Parathyroid adenoma (tissue), 2 donors: Measurements from ENCODE around the gene CREB3.

Source experiments
- H2AFZ ChIP-seq: fragments of 300-600 bp; sonication (generic); one replicate; pipeline ENCODE4 v1.7.0; 2017; ENCODE audit warnings: antibody characterized with exemption, mild to moderate bottlenecking
- H3K27ac ChIP-seq: fragments of 300-600 bp; sonication (generic); one replicate; pipeline ENCODE4 v1.7.0; 2017
- H3K27me3 ChIP-seq: fragments of 300-600 bp; sonication (generic); one replicate; pipeline ENCODE4 v1.7.0; 2017; ENCODE audit warnings: low read length; ENCODE audit not compliant: control insufficient read depth, insufficient read depth
- H3K36me3 ChIP-seq: fragments of 300-600 bp; sonication (generic); one replicate; pipeline ENCODE4 v1.7.0; 2017; ENCODE audit warnings: low read length; ENCODE audit not compliant: control insufficient read depth, insufficient read depth
- H3K4me1 ChIP-seq: fragments of 300-600 bp; sonication (generic); one replicate; pipeline ENCODE4 v1.7.0; 2017; ENCODE audit warnings: control low read depth
- H3K4me2 ChIP-seq: fragments of 300-600 bp; sonication (generic); one replicate; pipeline ENCODE4 v1.7.0; 2017; ENCODE audit warnings: low read length
- H3K4me3 ChIP-seq: fragments of 300-600 bp; sonication (generic); one replicate; pipeline ENCODE4 v1.7.0; 2017; ENCODE audit warnings: low read depth, low read length
- H3K79me2 ChIP-seq: fragments of 300-600 bp; sonication (generic); one replicate; pipeline ENCODE4 v1.7.0; 2017; ENCODE audit warnings: control low read depth
- H3K9ac ChIP-seq: fragments of 300-600 bp; sonication (generic); one replicate; pipeline ENCODE4 v1.7.0; 2017; ENCODE audit warnings: mild to moderate bottlenecking
- H3K9me3 ChIP-seq: fragments of 300-600 bp; sonication (generic); one replicate; pipeline ENCODE4 v1.7.0; 2017; ENCODE audit warnings: low read length; ENCODE audit not compliant: control insufficient read depth
- CTCF ChIP-seq: fragments of 300-600 bp; sonication (generic); IDR thresholded peaks from one replicate; pipeline ENCODE4 v1.7.0; 2017; ENCODE audit warnings: antibody characterized with exemption, mild to moderate bottlenecking
- donor health status: primary hyperparathyroidism.

The CREB3 gene

GRCh38 chr9:35714579-35715252, 17.8 kb upstream of the CREB3 start:
- no peak overlapping the region for H3K27ac ChIP-seq
- peaks cover 5% of the 10 kb centered on the region for H3K4me1 ChIP-seq
- no peak overlapping the region for H3K4me2 ChIP-seq
- H3K9me3 ChIP-seq = no peaks in the 10 kb centered on the region
- no peak overlapping the region for H3K4me3 ChIP-seq
- H3K27me3 ChIP-seq = no peaks in the 10 kb centered on the region
- no peaks in the 10 kb centered on the region for H3K79me2 ChIP-seq
- no peak overlapping the region for H3K9ac ChIP-seq
- no peaks in the 10 kb centered on the region for H3K36me3 ChIP-seq
- no peak for TF ChIP-seq CTCF
- H2AFZ ChIP-seq = no peak overlapping the region

GRCh38 chr9:35716230-35716629, 16.2 kb upstream of the CREB3 start:
- no peak overlapping the region for H3K4me2 ChIP-seq
- H3K36me3 ChIP-seq = no peaks in the 10 kb centered on the region
- H3K9ac ChIP-seq = no peak overlapping the region
- H3K4me1 ChIP-seq = peaks cover 5% of the 10 kb centered on the region
- no peak overlapping the region for H2AFZ ChIP-seq
- no peak overlapping the region for H3K27ac ChIP-seq
- TF ChIP-seq CTCF = no peak
- H3K4me3 ChIP-seq = no peak overlapping the region
- no peaks in the 10 kb centered on the region for H3K9me3 ChIP-seq
- H3K27me3 ChIP-seq = no peaks in the 10 kb centered on the region
- H3K79me2 ChIP-seq = no peaks in the 10 kb centered on the region

GRCh38 chr9:35717132-35717870, 15.2 kb upstream of the CREB3 start:
- Histone ChIP-seq H3K79me2 (no peaks in the 10 kb centered on the region), H3K4me1 (peaks cover 2% of the 10 kb centered on the region), H3K27ac (no peak overlapping the region), H3K4me3 (no peak overlapping the region), H3K9ac (no peak overlapping the region), H2AFZ (no peak overlapping the region), H3K4me2 (no peak overlapping the region), H3K27me3 (no peaks in the 10 kb centered on the region), H3K9me3 (no peaks in the 10 kb centered on the region), H3K36me3 (no peaks in the 10 kb centered on the region)
- no peak for TF ChIP-seq CTCF

GRCh38 chr9:35718721-35719511, 13.6 kb upstream of the CREB3 start:
- TF ChIP-seq CTCF = no peak
- no peak overlapping the region for H3K9ac ChIP-seq
- H3K27ac ChIP-seq = no peak overlapping the region
- no peaks in the 10 kb centered on the region for H3K79me2 ChIP-seq
- H3K4me1 ChIP-seq = no peaks in the 10 kb centered on the region
- H3K4me3 ChIP-seq = no peak overlapping the region
- no peaks in the 10 kb centered on the region for H3K9me3 ChIP-seq
- H3K36me3 ChIP-seq = no peaks in the 10 kb centered on the region
- no peaks in the 10 kb centered on the region for H3K27me3 ChIP-seq
- no peak overlapping the region for H2AFZ ChIP-seq
- H3K4me2 ChIP-seq = no peak overlapping the region
